ENCODE data around the gene CD69.

DNA sequence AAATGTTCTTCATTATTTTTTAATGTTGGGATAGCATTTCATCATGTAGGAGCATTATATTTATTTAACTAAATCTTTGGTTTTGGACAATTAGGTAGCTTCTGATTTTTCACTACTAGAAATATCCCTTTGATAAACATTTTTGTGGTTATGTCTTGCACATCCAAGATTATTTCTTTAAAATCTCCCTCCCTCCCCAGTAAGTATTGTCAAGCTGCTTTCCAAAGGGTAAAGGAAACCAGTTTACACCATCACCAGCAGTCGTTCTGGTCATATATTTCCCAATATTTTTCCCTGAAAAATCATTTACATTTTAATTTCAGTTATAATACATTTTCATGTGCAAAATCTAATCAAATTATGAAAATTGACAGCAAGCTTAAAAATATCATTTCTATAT is 11.1 kb downstream of the CD69 start:
- TF ChIP-seq, protein P1, sequence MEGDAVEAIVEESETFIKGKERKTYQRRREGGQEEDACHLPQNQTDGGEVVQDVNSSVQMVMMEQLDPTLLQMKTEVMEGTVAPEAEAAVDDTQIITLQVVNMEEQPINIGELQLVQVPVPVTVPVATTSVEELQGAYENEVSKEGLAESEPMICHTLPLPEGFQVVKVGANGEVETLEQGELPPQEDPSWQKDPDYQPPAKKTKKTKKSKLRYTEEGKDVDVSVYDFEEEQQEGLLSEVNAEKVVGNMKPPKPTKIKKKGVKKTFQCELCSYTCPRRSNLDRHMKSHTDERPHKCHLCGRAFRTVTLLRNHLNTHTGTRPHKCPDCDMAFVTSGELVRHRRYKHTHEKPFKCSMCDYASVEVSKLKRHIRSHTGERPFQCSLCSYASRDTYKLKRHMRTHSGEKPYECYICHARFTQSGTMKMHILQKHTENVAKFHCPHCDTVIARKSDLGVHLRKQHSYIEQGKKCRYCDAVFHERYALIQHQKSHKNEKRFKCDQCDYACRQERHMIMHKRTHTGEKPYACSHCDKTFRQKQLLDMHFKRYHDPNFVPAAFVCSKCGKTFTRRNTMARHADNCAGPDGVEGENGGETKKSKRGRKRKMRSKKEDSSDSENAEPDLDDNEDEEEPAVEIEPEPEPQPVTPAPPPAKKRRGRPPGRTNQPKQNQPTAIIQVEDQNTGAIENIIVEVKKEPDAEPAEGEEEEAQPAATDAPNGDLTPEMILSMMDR (IDR thresholded peaks at IDR 0.05) = no peak
- no peak for TF ChIP-seq EZH2 (IDR thresholded peaks at IDR 0.05)

All from neural progenitor cell (in vitro differentiated cells).